KOPT-K1 (cell line): ENCODE measurements around the gene MBNL1.
"Not testable (repeated sequence)": the region's sequence is repeated elsewhere in the genome, so short reads cannot be mapped to it uniquely, and the experiment has no call there.

Experiments used
- H3K27ac ChIP-seq: fragments of 200-600 bp; sonication (generic); 2 replicates; pipeline ENCODE4 v1.5.1; 2016; ENCODE audit warnings: antibody characterized with exemption, mild to moderate bottlenecking, low read depth, low read length; ENCODE audit not compliant: poor library complexity, severe bottlenecking
- H3K36me3 ChIP-seq: fragments of 200-600 bp; sonication (generic); 2 replicates; pipeline ENCODE4 v1.5.1; 2017; ENCODE audit warnings: antibody characterized with exemption, mild to moderate bottlenecking, low read length, moderate library complexity; ENCODE audit not compliant: insufficient read depth
- H3K9me3 ChIP-seq: fragments of 200-600 bp; sonication (generic); 2 replicates; pipeline ENCODE4 v1.5.1; 2017; ENCODE audit warnings: antibody characterized with exemption, low read length, mild to moderate bottlenecking; ENCODE audit not compliant: insufficient read depth, poor library complexity, severe bottlenecking

MBNL1 gene

DNA sequence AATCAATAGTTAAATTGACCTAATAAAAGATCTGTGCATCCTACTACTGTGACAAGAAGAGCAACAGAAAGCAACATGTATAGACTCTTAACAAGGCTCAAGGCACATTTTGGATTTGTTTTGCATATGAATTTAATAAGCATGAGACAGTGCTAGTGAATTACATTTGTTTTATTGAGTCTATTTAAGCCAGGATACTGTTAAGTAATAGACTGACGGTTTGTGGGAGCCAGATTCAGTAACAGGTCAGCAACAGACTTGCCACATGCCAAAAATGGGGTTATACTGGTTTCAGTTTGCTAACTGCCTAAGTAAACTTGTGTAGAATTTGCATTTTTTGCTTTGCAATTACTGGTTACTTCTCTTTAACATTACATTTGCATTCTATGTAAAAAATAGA lies 54.0 kb downstream of the MBNL1 start:
- H3K27ac ChIP-seq = no peak overlapping the region
- no peaks in the 10 kb centered on the region for H3K9me3 ChIP-seq
- H3K36me3 ChIP-seq = peaks cover 91% of the 10 kb centered on the region

DNA sequence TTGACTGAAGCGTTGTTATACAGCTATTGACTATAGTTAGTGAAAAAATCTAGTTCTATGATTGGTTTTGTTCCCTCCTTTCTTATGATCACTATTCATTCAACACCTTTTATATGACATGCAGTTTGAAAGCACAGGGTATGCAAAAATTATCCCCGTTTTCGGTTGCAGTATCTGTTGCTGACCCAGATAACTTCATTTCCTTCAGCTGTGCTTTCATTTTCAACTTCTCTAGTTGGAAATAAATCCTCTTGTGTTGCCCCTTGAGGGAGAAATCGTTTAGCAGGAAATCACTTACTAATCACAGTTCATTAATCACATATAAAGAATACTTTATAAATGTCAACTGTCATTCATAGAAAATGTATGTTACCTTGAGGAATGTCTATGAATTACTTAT lies 55.1 kb downstream of the MBNL1 start:
- H3K27ac ChIP-seq = no peak overlapping the region
- H3K9me3 ChIP-seq = no peaks in the 10 kb centered on the region
- H3K36me3 ChIP-seq = peaks cover 84% of the 10 kb centered on the region

DNA sequence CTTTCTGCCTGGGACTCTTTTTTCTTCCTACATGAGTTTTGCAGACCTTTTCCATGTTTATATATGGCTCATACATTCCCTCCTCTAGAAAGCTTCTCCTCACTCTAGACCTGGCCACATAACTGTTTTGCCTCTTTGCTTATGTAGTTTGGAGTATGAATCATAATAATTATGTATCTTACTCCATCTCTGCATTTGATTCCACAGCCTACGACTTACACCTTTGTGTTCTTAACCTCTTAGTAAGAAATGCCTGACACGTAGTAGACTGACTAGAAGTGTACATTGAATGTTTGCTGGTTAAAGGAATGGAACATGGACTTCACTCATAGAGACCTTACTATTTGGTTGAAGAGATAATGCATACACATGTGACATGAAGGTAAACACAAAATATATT lies 56.4 kb downstream of the MBNL1 start:
- peaks cover 82% of the 10 kb centered on the region for H3K36me3 ChIP-seq
- no peak overlapping the region for H3K27ac ChIP-seq
- no peaks in the 10 kb centered on the region for H3K9me3 ChIP-seq

DNA sequence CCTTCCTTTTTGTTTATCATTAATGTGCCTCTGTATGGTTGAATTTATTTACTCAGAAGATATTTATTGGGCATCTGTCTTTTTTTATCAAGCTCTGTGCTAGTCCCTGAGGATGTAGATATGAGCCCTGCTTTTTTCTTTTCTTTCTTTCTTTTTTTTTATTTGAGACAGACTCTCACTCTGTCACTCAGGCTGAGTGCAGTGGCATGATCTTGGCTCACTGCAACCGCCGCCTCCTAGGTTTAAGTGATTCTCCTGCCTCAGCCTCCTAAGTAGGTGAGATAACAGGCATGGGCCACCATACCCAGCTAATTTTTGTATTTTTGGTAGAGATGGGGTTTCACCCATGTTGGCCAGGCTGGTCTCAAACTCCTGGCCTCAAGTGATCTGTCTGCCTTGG lies 58.5 kb downstream of the MBNL1 start:
- Histone ChIP-seq H3K36me3 (peaks cover 84% of the 10 kb centered on the region), H3K9me3 (no peaks in the 10 kb centered on the region), H3K27ac (no peak overlapping the region)

DNA sequence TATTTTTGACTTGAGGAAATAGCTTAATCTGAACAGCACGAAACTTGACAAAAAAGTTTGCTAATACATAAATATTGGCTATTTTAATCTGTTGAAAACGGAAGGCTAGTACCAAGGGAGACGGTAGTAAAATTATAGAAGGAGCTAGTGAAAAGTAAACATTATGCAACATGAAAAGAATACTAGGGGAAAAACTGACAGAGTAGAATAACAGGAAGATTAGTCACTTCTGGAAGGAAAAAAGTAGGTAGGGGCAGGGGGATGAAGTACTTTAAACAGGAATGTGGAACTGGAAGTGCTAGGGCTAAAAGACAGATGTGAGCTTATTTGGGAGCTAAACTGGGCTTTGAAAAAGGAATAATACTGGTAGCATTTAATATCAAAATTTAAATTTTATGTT lies 60.1 kb downstream of the MBNL1 start:
- H3K27ac ChIP-seq = no peak overlapping the region
- H3K36me3 ChIP-seq = peaks cover 85% of the 10 kb centered on the region
- no peaks in the 10 kb centered on the region for H3K9me3 ChIP-seq

DNA sequence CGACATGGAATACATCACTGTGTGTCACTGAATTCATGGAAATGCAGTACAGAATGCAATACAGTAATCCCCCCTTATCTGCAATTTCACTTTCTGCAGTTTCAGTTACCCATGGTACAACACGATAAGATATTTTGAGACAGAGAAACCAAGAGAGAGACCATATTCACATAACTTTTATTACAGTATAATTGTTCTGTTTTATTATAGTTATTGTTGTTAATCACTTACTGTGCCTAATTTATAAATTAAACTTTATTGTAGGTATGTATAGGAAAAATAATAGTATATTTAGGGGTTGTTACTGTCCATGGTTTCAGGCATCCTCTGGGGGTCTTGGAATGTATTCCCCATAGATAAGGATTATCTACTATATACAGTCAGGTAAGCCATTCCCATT lies 61.8 kb downstream of the MBNL1 start:
- Histone ChIP-seq H3K36me3 (peaks cover 85% of the 10 kb centered on the region), H3K9me3 (no peaks in the 10 kb centered on the region), H3K27ac (no peak overlapping the region)

DNA sequence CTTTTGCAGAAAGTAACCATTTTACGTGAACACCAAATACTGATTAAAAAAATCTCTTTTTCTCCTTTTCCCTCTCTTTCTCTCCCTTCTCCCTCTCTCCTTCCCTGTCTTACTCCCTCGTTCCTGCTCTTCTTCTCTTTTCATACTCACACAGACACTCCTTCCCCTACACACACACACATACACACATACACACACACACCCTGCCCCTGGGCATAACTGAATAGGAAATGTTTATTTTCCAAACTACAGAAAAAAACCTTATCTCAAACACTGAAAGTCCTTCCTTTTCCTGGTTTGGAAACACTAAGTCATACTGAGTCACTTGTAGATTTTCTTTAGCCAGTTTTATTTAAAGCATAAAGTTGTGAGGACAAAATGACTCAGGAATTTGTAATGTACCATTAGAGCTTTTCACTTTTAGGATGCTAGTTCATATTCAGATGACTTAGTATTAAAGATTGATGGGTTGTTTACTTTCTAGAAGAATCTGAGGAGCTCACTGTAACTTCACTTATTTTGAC lies 62.4 kb downstream of the MBNL1 start:
- Histone ChIP-seq H3K36me3 (peaks cover 85% of the 10 kb centered on the region), H3K27ac (no peak overlapping the region)

DNA sequence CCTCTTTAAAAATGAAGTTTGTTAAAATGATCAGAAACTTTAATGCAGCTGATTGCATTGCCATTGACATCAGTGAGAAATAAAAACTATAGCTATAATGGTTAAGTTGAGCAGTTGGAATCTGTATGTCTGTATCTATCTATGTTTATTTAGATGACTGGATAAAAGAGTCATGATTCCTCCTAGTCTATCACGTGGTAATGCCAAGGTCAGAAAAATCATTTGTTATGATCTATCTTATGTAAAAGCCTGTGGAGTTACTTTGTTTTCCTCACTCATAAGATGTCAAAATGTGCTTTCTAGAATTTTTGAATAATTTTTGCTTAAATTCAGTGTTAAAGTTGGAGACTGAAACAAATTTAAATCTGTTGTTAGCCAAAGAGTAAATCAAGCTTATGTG lies 63.3 kb downstream of the MBNL1 start:
- H3K36me3 ChIP-seq = peaks cover 89% of the 10 kb centered on the region

More for the DNA sequence above, 62.4 kb downstream of the MBNL1 start:
- H3K9me3 ChIP-seq = no peaks in the 10 kb centered on the region

DNA sequence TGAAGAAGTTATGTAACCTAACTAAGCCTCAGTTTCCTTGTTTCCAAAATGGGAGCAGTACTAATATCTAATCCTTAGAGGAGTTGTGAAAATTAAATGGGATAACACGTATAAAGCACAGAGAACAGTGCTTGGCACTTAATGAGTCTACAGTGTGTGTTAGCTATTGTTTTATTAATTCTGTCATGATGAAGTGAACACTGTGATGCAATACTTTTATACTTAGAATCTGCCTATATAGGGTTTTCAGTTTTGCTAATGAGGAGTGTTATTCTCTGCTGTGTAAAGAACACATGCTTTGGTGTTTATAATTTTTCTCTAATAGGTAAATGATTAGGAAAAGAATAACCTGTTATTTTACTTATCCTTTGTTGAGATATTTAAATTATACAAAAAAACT lies 65.2 kb downstream of the MBNL1 start:
- no peaks in the 10 kb centered on the region for H3K9me3 ChIP-seq
- no peak overlapping the region for H3K27ac ChIP-seq
- peaks cover 98% of the 10 kb centered on the region for H3K36me3 ChIP-seq

More for the DNA sequence above, 63.3 kb downstream of the MBNL1 start:
- H3K27ac ChIP-seq = no peak overlapping the region
- H3K9me3 ChIP-seq = no peaks in the 10 kb centered on the region

DNA sequence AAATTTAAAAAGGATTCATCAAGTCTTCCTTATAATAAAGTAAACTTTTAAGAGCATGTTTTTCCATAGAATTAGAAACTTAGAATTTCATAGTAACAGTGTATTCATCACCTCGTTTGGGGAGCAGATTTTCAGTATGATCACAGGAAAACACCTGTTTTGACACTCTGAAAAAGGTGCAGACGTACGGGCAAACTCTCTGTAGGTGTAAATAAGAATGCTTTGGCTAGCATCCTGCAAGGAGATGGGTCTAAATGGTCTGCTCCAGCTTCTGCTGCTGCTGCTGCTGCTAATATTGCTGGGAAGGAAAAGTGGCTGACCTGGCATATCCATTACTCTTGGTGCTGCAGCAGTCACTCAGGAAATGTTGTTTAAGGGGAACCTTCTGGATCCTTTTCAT lies 66.0 kb downstream of the MBNL1 start:
- Histone ChIP-seq H3K36me3 (peaks cover 100% of the 10 kb centered on the region), H3K9me3 (no peaks in the 10 kb centered on the region), H3K27ac (no peak overlapping the region)

DNA sequence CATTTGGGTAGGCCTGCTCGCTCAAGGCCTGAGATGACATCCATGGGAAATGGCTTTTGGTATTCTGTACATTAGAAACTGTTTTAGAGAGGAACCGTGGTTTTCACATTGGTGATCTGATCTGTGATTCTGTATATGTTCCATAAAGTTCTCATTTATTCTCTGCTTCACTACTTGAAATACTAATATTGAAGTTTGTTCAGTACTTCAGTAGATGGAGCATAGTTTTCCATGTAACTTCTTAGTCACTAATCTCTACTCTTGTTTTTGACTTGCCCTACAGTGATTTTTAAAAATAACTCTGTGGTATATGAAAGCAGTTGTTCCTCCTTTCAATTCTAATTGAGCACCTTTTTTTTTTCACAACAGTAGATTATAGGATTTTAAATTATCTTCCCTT lies 66.5 kb downstream of the MBNL1 start:
- Histone ChIP-seq H3K27ac (no peak overlapping the region), H3K9me3 (no peaks in the 10 kb centered on the region), H3K36me3 (peaks cover 100% of the 10 kb centered on the region)

DNA sequence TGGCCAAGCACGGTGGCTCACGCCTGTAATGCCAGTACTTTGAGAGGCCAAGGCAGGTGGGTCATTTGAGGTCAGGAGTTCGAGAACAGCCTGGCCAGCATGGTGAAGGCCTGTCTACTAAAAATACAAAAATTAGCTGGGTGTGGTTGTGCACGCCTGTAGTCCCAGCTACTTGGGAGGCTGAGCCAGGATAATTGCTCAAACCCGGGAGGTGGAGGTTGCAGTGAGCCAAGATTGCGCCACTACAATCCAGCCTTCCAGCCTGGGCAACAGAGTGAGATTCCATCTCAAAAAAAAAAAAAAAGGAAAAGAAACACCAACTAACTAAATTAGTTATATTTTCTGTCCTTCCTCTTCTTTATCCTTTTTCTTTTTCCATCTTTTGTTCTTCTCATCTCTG lies 68.6 kb downstream of the MBNL1 start:
- not testable (repeated sequence) for H3K27ac ChIP-seq, H3K9me3 ChIP-seq
- H3K36me3 ChIP-seq = peaks cover 100% of the 10 kb centered on the region

DNA sequence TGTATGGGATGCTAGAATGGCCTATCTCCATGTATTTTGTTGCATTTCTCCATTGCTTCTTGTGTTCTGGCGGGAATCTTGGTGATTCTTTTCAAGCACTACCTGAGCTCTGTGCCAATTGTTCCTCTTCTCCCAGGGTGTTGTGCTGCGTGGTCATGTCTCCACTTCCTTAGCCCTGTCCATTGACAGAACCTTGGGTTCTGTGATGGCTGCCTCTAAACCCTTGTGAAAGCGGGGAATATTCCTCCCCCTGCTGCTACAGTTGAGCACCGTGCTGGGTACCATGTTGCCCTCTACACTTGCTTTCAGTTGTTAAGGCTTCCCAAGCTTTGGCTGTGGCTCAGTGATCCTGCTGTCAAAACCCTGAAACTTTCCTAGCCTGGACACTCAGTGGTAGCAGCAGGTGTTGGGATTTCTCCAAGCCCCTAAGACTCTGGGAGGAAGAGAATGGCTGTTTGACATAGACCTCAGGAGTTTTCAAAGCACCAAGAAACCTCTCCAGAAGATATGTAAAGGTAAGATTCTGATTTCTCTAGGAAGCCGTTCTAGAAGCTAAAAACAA lies 69.5 kb downstream of the MBNL1 start:
- Histone ChIP-seq H3K9me3 (no peaks in the 10 kb centered on the region), H3K36me3 (peaks cover 100% of the 10 kb centered on the region), H3K27ac (no peak overlapping the region)

DNA sequence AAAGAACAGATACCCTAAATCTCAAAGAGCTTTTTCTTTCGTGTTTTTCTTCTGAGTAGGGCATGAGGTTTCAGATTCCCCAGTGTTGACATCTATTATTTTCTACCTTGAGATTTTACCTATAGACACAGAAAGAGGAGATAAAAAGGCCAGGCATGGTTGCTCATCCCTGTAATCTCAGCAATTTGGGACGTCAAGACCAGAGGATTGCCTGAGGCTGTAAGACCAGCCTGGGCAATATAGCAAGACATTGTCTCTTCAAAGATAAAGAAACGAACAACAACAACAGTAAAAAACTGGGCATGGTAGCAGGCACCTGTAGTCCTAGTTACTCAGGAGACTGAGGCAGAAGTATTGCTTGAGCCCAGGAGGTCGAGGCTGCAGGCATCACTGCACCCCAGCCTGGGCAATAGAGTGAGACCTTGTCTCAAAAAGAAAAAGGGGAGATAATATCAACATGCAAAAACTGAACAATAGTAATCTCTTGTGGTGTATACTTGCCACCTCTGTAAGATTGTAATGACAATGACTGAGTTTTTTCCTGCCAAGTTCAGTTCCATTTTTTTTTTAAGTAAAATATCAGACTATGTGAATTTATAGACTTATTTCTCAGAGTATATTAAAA lies 71.3 kb downstream of the MBNL1 start:
- H3K36me3 ChIP-seq = peaks cover 99% of the 10 kb centered on the region
- no peaks in the 10 kb centered on the region for H3K9me3 ChIP-seq
- H3K27ac ChIP-seq = no peak overlapping the region

DNA sequence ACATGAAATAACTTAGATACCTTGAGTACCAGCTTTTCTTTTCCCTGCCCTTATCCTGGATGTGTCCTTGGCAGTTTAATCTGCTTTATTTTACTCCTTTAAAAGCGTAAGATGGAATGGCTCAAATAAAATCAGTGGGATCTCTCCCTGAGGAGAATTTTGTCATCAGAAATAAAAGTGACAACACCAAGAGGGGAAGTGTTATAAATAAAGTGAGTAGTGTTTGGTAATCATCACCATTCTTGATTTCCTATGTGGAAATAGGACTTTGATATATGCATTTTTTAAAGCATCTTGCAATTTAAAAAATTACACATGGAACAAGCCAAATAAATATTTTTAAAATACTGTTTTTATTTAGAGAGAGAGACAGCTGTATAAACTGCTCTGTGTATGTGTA lies 76.5 kb downstream of the MBNL1 start:
- H3K36me3 ChIP-seq = peaks cover 95% of the 10 kb centered on the region
- no peak overlapping the region for H3K27ac ChIP-seq
- no peaks in the 10 kb centered on the region for H3K9me3 ChIP-seq

DNA sequence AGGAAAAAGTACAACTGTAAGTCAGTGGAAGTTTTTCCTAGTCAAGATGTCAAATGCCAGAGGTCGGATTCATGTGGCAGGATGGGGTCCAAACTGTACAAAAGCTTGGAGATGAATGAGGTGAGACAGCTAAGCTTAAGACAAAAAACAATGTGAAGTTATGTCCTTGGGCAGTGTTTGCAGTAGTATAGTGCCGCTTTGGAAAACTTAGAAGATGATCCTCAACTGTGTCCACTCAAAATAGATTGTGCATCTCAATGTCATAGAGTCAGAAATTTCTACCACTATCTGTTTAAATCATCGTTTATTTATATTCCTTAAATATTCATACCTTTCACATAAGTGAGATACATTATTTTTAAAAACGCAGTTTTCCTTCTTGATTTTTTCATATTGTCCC lies 77.3 kb downstream of the MBNL1 start:
- Histone ChIP-seq H3K9me3 (no peaks in the 10 kb centered on the region), H3K27ac (no peak overlapping the region), H3K36me3 (peaks cover 95% of the 10 kb centered on the region)
